Epithelial cell of proximal tubule (primary cell): ENCODE results near the gene MAD2L1BP. TPM values are rescaled to one million over a fixed set of nuclear protein-coding genes. Genes with fewer than 3 reads are reported as not detected.

Experiments used
- DNase-seq: peaks from one replicate; pipeline ENCODE4 v3.0.0-alpha.2; 2011; ENCODE audit warnings: low read depth
- H3K4me3 ChIP-seq: 2 replicates; pipeline ENCODE4 v1.5.1; 2011; ENCODE audit warnings: low read depth, mild to moderate bottlenecking, low read length
- CTCF ChIP-seq: conservative IDR thresholded peaks from 2 replicates; pipeline ENCODE4 v1.5.1; 2012; ENCODE audit warnings: low read depth, mild to moderate bottlenecking, low read length
- total RNA-seq: library from RNA; depleted of rRNA; stranded (reverse); fragments of >200 nt; gene quantifications from 2 replicates; pipeline ENCODE4 v1.2.3, GENCODE V29; 2015

MAD2L1BP gene
- total RNA-seq, 1 donor from 2014 or later = 41.8 TPM

DNA sequence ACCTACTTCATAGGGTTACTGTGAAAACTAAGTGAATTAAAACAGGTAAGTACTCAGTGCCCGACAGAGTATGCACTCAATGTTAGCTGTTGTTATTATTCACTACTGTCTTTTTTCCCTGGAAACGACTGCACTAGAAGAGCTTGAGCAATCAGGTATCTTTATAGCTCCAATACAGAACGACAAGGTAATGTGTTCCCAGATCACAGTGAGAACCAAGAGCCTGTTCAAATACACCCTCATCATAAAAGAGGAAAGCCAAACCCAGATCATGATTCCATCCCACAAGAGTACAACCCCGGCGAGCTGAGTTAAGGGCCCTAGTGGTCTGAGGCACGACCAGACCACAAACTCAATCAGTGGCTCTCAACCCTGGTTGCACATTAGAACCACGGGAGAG is 42.1 kb downstream of the MAD2L1BP start:
- TF ChIP-seq CTCF = no peak
- H3K4me3 ChIP-seq = no peak overlapping the region
- no peak for DNase-seq

DNA sequence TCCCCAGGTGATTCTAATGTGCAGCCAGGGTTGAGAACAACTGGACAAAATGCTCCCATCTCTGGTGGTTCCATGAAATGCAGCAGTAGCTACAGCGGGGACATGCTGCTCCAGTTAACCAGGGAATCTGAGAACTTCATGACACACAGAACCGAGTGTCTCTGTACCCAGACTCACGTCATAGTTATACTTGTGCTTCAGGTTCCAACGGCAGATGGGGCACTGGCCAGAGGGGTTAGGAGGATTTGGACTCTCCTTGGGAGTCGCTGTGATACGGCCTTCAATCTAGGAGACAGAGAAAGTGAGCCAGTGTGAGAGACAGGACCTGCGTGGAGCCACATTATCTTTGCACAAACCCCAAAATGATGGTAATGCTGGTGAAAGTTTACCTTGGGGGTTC is 42.7 kb downstream of the MAD2L1BP start:
- no peak for DNase-seq
- TF ChIP-seq CTCF = no peak
- no peak overlapping the region for H3K4me3 ChIP-seq

DNA sequence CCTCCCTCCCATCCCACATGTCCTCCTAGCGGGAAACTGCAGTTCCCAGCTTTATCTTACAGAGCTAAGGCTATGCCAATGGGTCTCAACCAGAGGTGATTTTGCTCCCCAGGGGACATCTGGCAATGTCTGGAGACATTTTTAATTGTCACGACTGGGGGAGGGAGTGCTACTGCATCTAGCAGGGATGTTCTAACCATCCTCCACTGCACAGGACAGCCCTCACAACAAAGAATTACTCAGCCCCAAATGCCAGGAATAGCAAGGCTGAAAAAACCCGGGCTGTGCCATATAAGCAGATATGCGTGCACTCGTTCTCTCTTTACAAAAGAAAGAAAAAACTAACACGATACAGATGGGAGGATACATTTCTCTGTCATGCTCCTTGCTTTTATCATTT is 43.4 kb downstream of the MAD2L1BP start:
- no peak for TF ChIP-seq CTCF
- no peak overlapping the region for H3K4me3 ChIP-seq
- DNase-seq = no peak

- no peak overlapping the region for H3K4me3 ChIP-seq
- no peak for DNase-seq
- no peak for TF ChIP-seq CTCF
These were observed 44.9 kb downstream of the MAD2L1BP start for GRCh38 chr6:43680308-43681200.

GRCh38 chr6:43681303-43681702 is 45.7 kb downstream of the MAD2L1BP start:
- TF ChIP-seq CTCF = no peak
- no peak overlapping the region for H3K4me3 ChIP-seq
- DNase-seq = no peak

DNA sequence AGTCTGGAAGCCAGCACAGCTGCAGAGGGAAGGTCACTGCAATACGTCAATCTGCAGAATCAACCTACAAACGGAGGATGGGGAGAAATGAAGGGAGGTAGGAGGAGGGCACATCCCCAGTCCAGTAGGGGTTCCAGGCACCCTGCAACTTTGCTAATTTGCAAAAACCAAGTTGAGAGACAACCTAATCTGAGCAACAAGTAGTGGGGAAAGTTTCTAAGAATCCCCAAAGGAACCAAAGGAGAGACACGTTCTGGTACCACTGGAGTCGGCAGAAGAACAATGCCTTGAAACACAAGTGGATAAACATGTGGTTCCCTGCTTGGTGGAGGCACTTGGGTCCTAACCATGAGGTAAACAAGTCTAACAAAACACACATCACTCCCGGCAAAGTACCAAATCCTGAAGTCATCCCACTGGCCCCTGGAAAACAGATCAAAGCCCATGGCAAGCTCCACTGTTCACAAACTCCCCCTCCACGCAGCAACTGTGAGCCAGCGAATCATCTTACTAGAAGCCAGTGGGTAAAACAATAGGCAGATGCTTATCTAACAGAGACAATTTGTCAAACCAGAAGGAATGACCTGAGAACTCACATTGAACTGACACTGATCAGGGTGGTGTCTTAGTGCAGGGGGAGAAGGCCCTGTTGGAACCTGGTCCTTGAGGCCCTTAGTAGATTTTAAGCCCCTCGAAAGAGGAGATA is 47.2 kb downstream of the MAD2L1BP start:
- no peak for DNase-seq
- H3K4me3 ChIP-seq = no peak overlapping the region
- TF ChIP-seq CTCF = no peak
